ENCODE results near the gene PARP9. TPM values are rescaled to one million over a fixed set of nuclear protein-coding genes. Genes with fewer than 3 reads are reported as not detected.

The PARP9 gene
- total RNA-seq, 4 donors from 2014 or later: 24.2 to 35.8 (median 29.1) TPM

DNA sequence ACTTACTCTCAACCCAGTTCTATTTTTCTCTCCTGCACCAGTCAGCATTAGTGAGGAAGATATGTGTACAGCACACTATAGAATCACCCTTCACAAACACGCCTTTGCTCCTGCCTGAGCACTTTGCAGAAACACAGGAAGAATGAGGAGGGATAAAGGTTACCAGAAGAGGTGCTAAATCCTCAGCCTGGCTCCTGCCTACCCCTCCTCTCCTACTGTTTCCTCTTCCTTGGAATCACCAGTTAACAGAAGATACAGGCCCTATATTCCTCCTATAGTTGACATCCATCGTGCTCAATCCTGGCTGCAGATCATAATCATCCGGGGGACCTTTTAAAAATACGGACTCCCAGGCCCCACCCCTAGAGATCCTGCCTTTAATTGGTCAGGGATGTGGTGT lies 42.2 kb upstream of the PARP9 start:
- Histone ChIP-seq H3K27ac (no peak overlapping the region), H3K4me1 (peaks cover 0 to 4% (median 0%) of the 10 kb centered on the region in 4 donors), H3K36me3 (no peaks in the 10 kb centered on the region), H3K9me3 (no peaks in the 10 kb centered on the region), H3K27me3 (no peaks in the 10 kb centered on the region), H3K4me3 (no peak overlapping the region)
- 58 to 75% methylated on average over 1 to 4 of the region's 4 CpGs for WGBS, 2 donors (ENCODE audit: low coverage in 1 of 2)
- TF ChIP-seq EP300 (IDR thresholded peaks at IDR 0.05; ENCODE audit: low read depth) (no peak), POLR2AphosphoS5 (IDR thresholded peaks at IDR 0.05) (no peak), POLR2A (IDR thresholded peaks at IDR 0.05) (no peak)
- TF ChIP-seq, protein P1, sequence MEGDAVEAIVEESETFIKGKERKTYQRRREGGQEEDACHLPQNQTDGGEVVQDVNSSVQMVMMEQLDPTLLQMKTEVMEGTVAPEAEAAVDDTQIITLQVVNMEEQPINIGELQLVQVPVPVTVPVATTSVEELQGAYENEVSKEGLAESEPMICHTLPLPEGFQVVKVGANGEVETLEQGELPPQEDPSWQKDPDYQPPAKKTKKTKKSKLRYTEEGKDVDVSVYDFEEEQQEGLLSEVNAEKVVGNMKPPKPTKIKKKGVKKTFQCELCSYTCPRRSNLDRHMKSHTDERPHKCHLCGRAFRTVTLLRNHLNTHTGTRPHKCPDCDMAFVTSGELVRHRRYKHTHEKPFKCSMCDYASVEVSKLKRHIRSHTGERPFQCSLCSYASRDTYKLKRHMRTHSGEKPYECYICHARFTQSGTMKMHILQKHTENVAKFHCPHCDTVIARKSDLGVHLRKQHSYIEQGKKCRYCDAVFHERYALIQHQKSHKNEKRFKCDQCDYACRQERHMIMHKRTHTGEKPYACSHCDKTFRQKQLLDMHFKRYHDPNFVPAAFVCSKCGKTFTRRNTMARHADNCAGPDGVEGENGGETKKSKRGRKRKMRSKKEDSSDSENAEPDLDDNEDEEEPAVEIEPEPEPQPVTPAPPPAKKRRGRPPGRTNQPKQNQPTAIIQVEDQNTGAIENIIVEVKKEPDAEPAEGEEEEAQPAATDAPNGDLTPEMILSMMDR (IDR thresholded peaks at IDR 0.05): no peak
- intact Hi-C loops (cut with DNase I; ENCODE audit: low total_unique reads) (no loop called here), in situ Hi-C loops (cut with MboI; ENCODE audit: low pct_ligation_motif_present in 1 of 4, low pct_unique_long_range_greater_than_20kb in 1 of 4, low sequenced_read_pairs in 3 of 4) (no loop called here)
- DNase-seq: no peak

DNA sequence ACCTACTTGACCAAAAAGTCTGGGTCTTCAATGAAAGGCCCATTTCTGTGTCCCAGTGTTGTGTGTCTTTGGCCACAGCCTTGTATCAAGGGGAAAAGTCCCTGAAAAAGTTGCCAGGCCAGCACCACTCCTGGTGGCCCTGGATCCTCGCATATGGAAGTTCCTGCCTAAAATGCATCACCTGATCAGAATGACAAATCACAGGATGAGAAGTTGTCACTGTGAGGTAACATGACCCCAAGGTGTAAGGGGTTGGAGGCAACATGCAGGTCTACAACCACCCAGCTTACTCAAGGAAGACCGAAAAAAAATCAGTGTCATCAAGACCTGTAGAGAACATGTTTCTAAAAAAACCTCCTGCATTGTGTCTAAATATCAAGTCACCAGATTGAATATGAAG lies 39.0 kb upstream of the PARP9 start:
- Histone ChIP-seq H3K9me3 (no peaks in the 10 kb centered on the region), H3K4me3 (no peak overlapping the region), H3K27me3 (no peaks in the 10 kb centered on the region), H3K4me1 (no peaks in the 10 kb centered on the region), H3K27ac (no peak overlapping the region), H3K36me3 (no peaks in the 10 kb centered on the region)
- DNase-seq: no peak
- in situ Hi-C loops (cut with MboI; ENCODE audit: low pct_ligation_motif_present in 1 of 4, low pct_unique_long_range_greater_than_20kb in 1 of 4, low sequenced_read_pairs in 3 of 4): no loop called here
- TF ChIP-seq, protein P1 (IDR thresholded peaks at IDR 0.05): no peak
- TF ChIP-seq EP300 (IDR thresholded peaks at IDR 0.05; ENCODE audit: low read depth) (no peak), POLR2A (IDR thresholded peaks at IDR 0.05) (no peak), POLR2AphosphoS5 (IDR thresholded peaks at IDR 0.05) (no peak)
- intact Hi-C loops (cut with DNase I; ENCODE audit: low total_unique reads): no loop called here
- whole genome bisulfite sequencing, 2 donors (ENCODE audit: low coverage in 1 of 2): 82 to 100% methylated on average over 1 to 2 of the region's 2 CpGs

DNA sequence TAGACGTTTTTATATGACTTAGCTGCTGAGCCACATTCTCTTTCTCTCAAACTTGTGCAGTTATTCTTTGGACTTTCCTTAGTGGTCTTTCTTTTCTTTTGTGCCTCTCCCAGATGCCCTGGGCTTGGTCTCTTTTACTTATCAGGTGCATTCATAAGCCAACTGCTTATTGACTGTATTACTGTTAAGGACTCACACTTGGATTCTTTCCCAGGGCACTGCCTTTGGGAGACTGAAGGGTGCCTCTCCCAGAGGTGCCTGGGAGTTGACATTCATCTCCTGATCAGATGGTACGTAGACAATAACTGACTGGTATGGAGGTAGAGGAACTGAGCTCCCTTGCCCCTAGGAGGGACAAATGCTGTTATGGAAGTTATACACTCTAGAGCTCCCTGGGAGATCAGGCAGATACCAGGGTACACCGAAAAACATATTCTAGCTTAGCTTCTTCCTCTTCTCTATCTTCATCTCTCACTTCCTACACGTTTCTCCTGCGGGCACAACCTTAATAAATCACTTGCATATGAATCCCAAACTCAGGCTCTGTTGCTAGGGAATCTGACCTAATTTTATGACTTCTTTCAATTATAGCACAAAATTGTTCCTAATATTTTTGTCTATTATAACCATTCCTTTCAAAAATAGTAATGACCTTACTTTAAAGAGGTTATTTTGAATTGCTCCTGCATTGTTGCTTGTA lies 38.1 kb upstream of the PARP9 start:
- Histone ChIP-seq H3K4me3 (no peak overlapping the region), H3K4me1 (no peaks in the 10 kb centered on the region), H3K27me3 (no peaks in the 10 kb centered on the region), H3K9me3 (no peaks in the 10 kb centered on the region), H3K27ac (no peak overlapping the region), H3K36me3 (no peaks in the 10 kb centered on the region)
- DNase-seq: no peak
- in situ Hi-C loops (cut with MboI; ENCODE audit: low pct_ligation_motif_present in 1 of 4, low pct_unique_long_range_greater_than_20kb in 1 of 4, low sequenced_read_pairs in 3 of 4) (no loop called here), intact Hi-C loops (cut with DNase I; ENCODE audit: low total_unique reads) (no loop called here)
- 46 to 58% methylated on average over 5 of the region's 5 CpGs for WGBS, 2 donors (ENCODE audit: low coverage in 1 of 2)
- no peak for TF ChIP-seq POLR2AphosphoS5 (IDR thresholded peaks at IDR 0.05)
- no peak for TF ChIP-seq POLR2A (IDR thresholded peaks at IDR 0.05)
- TF ChIP-seq, protein P1 (IDR thresholded peaks at IDR 0.05): no peak
- no peak for TF ChIP-seq EP300 (IDR thresholded peaks at IDR 0.05; ENCODE audit: low read depth)

DNA sequence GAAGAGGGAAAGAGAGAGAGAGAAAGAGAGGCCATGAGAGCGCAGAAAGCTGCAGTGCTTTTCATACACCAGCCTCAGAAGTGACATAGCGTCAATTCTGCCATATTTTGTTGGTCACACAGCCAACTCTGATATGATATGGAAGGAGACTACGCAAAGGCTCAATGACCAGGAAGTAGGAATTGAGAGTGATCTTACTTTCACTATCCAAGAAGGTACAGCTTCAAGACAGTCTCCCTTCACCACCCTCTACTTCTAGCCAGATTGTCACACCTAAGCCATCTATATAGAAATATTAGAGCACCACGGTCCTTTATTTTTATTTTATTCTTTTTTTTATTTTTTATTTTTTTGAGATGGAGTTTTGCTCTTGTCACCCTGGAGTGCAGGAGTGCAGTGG lies 34.5 kb upstream of the PARP9 start:
- Histone ChIP-seq H3K27ac (no peak overlapping the region), H3K4me3 (no peak overlapping the region), H3K36me3 (no peaks in the 10 kb centered on the region), H3K27me3 (no peaks in the 10 kb centered on the region), H3K4me1 (no peaks in the 10 kb centered on the region), H3K9me3 (no peaks in the 10 kb centered on the region)
- intact Hi-C loops (cut with DNase I; ENCODE audit: low total_unique reads) (no loop called here), in situ Hi-C loops (cut with MboI; ENCODE audit: low pct_ligation_motif_present in 1 of 4, low pct_unique_long_range_greater_than_20kb in 1 of 4, low sequenced_read_pairs in 3 of 4) (no loop called here)
- TF ChIP-seq, protein P1 (IDR thresholded peaks at IDR 0.05): no peak
- TF ChIP-seq EP300 (IDR thresholded peaks at IDR 0.05; ENCODE audit: low read depth) (no peak), POLR2A (IDR thresholded peaks at IDR 0.05) (no peak), POLR2AphosphoS5 (IDR thresholded peaks at IDR 0.05) (no peak)
- WGBS, 2 donors (ENCODE audit: low coverage in 1 of 2): 0 to 78% methylated on average over 1 to 4 of the region's 4 CpGs
- no peak for DNase-seq
